ENCODE results near the gene KRTAP19-2.
"Not testable (repeated sequence)": the region's sequence is repeated elsewhere in the genome, so short reads cannot be mapped to it uniquely, and the experiment has no call there.

The KRTAP19-2 gene, protein sequence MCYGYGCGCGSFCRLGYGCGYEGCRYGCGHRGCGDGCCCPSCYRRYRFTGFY

DNA sequence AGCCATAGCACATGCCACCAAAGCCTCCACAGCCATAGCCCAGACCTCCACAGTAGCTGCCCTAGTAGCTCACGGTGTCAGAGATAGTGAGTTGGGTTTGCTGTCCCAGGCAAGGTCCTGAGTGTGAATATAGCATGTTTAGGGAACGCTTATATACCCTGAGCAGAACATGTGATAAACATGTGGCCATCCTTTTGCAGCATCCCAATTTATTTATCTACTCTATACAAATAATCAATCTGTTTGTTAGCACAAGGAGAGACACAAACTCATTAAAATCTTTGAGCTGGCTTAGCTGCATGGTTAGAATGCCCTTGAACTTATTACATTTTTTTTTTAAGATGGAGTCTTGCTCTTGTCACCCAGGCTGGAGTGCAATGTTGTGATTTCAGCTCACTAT, at the start of gene KRTAP19-2:
Gene KRTAP19-2 (minus strand): TSS at position 101 of the 400 bp plus-strand sequence. CDS start 88 bp downstream, at position 13.
- no peak for DNase-seq (ENCODE audit: low spot score)

DNA sequence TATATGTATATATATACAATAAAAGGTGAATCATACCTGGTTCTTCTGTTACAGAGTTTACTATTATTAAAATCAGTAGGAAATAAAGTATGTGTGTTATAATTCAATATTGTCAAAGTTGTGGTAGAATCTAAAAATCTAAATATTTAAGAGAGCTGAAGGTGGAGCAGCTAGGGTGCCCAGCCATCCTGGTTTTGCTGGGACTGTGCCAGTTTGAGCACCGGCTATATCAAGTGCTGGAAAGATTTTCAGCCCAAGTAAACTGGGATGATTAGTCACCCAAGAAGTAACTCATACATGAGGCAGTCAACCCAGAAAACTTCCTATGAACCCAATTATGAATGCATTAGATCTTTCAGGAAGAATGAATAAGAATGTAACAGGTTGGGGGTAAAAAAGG, 31.6 kb upstream of the KRTAP19-2 start:
- no peak for DNase-seq (ENCODE audit: low spot score)

DNA sequence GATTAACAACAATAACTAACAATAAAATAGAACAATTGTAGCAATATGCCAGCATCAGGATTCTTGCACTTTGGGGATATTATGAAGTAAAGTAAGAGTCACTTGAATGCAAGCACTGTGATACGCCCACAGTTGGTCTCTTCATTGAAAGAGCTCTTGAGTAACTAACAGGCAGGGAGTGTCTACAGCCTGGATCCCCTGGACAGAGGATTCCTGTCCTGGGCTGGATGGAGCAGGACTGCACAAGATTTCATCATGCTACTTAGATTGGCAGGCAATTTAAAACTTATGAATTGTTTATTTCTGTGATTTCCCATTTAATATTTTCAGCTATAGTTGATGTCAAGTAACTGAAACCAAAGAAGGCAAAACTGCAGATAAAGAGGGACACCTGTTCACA, 28.4 kb upstream of the KRTAP19-2 start:
- DNase-seq (ENCODE audit: low spot score), result no peak

DNA sequence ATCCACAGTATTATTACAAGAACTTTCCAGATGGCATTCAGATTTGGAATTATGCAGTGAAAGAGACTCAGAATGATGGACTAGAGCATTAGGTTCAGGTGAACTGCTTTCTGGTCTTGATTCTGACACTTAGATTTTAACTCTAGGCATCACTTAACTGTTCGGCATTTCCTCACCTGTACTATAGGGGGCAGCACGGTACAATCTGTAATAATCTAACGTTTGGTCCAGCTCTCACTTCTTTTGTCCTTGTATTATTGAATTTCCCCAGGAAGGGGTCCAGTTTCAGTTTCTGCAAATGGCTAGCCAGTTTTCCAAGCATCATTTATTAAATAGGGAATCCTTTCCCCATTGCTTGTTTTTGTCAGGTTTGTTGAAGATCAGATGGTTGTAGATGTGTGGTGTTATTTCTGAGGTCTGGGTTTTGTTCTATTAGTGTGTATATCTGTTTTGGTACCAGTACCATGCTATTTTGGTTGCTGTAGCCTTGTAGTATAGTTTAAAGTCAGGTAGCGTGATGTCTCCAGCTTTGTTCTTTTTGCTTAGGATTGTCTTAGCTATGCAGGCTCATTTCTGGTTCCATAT, 18.5 kb upstream of the KRTAP19-2 start:
- not testable (repeated sequence) for DNase-seq (ENCODE audit: low spot score)

DNA sequence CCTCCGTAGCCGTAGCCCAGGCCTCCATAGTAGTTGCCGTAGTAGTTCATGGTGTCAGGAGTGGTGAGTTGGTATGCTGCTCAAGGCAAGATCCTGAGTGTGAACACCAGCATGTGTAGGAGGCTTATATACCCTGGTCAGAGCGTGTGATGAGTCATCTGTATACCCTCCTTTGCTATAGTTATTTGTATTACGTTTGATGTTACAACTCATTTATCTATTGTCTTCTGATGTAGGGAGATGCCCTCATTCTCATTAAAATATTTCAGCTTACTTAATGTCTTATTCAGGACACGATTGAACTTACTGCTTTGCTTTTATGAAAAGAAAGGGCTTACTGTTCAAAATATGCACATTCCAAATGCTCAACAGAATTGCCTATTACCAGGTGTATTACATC, 14.8 kb upstream of the KRTAP19-2 start, which contains the start of gene KRTAP19-5:
Gene KRTAP19-5 (minus strand): TSS at position 101 of the 400 bp plus-strand sequence. CDS start 51 bp downstream, at position 50.
- DNase-seq (ENCODE audit: low spot score), result no peak

DNA sequence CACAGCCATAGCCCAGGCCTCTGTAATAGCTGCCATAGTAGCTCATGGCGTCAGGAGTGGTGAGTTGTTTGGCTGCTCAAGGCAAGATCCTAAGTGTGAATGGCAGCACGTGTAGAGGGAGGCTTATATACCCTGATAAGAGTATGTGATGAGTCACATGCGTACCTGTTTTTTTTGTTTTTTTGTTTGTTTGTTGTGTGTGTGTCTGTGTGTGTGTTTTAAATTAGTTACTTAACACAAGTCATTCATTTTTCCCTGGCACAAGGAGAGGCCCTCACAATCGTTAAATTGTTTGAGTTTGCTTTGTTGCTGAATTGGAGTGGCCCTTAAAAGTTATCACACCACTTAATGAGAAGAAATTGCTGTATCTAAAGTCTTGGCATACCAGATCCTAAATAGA, 9.8 kb upstream of the KRTAP19-2 start, which contains the start of gene KRTAP19-4:
Gene KRTAP19-4 (minus strand): TSS at position 101 of the 400 bp plus-strand sequence. CDS start 55 bp downstream, at position 46.
- no peak for DNase-seq (ENCODE audit: low spot score)

DNA sequence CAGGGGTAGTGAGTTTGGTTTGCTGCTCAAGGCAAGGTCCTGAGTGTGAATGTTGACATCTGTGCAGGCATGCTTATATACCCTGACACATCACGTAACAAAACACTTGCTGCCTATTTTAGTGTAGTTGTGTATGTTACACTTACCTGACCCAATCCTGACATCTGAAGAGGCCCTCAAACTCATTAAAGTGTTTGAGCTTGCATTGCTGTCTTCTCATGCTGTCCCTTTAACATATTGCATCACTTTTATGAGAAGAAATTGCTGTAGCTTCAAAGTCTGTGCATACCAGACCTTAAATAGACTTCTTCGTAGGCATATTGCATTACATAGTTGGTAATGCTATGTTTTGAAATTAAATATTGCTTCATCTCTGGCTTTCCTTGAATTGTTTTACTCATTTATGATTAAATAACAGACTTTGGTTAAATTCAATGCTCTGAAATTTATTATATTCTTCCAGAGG, 4.8 kb upstream of the KRTAP19-2 start, which contains the start of gene KRTAP19-3:
Gene KRTAP19-3 (minus strand): TSS at position 51 of the 466 bp plus-strand sequence. CDS start 56 bp downstream, outside the sequence.
- DNase-seq (ENCODE audit: low spot score), result no peak

DNA sequence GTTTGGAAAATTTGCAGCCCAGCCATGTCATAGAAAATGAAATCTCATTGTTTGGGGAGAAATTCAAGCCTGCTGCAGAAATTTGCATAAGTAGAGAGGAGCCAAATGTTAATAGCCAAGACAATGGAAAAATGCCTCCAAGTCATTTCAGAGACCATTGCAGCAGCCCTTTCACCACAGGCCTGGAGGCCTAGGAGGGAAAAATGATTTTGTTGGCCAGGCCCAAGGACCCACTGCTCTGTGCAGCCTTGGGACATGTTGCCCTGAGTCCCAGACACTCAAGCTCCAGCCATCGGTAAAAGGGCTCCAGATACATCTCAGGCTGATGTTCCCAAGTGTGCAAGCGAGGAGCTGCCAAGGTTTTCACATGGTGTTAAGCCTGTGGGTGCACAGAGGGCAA, 1.1 kb downstream of the KRTAP19-2 start:
- DNase-seq (ENCODE audit: low spot score), result no peak

DNA sequence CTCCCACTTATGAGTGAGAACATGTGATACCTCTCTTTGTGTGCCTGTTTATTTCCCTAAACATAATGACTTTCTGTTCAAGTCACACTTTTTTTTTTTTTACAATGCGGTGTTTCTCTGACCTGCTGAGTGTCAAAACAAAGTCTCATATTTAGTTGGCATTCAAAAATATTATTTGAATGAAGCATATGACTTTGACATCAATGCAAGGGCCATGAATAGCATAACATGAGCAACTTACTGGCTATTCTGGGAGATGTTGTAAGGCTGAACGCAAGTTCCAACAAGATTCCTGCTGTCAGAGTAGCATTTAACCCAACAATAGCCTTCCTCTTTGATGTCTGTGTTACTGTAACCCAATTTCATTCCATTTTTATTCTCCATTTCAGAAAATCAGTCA, 5.1 kb downstream of the KRTAP19-2 start:
- DNase-seq (ENCODE audit: low spot score), result no peak

DNA sequence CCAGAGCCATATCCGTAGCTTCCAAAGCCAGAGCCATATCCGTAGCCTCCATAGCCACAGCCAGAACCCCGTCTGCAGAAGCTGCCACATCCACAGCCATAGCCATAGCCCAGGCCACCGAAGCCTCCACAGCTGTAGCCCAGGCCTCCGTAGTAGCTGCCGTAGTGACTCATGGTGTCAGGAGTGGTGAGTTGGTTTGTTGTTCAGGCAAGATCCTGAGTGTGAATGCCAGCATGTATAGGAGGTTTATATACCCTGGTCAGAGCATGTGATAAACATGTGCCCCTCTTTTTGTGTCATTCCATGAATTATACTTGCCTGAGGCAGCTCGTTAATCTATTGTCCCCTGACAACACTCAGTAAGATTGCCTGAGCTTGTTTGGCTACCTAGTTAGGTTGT, 7.1 kb downstream of the KRTAP19-2 start, which contains the start of gene KRTAP19-1:
Gene KRTAP19-1 (minus strand): TSS at position 223 of the 400 bp plus-strand sequence. CDS start 50 bp downstream, at position 173.
- DNase-seq (ENCODE audit: low spot score), result no peak

DNA sequence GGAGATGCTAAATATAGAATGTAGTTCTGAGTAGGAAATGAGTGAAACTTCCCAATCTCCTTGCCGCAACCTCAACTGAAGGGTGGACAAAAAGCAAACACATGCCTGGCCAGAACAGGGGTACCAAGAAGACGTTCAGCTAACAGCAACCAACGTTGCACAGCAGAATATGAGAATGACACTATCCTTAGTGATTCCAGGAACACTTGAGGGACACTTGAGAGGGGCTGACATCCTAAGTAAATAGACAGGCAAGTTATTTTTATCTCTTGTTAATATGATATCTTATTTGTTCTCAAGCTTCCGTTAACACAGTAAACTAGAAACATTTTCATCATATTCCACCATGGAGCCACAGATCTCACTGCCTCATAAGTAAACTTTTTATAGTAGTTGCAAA, 8.0 kb downstream of the KRTAP19-2 start:
- DNase-seq (ENCODE audit: low spot score), result no peak

DNA sequence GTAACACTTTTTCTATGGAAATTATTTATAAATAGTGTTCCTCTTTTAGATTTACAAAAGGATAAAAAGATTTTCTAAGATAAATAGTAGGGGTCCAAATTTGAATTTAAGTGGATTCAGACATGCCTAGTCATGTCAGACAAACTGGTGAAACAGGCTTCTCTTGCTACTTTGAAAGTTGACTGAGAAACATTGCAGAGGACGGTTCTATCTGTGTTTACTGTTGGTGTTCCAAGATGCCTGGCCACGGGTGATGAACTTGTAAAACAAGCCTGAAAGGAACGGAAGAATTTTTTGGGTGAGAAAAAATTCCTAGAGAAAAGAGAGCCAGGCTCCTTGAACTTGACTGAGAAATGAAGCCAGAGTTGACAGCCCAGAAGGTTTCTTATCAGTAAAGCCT, 9.2 kb downstream of the KRTAP19-2 start:
- DNase-seq (ENCODE audit: low spot score), result no peak

DNA sequence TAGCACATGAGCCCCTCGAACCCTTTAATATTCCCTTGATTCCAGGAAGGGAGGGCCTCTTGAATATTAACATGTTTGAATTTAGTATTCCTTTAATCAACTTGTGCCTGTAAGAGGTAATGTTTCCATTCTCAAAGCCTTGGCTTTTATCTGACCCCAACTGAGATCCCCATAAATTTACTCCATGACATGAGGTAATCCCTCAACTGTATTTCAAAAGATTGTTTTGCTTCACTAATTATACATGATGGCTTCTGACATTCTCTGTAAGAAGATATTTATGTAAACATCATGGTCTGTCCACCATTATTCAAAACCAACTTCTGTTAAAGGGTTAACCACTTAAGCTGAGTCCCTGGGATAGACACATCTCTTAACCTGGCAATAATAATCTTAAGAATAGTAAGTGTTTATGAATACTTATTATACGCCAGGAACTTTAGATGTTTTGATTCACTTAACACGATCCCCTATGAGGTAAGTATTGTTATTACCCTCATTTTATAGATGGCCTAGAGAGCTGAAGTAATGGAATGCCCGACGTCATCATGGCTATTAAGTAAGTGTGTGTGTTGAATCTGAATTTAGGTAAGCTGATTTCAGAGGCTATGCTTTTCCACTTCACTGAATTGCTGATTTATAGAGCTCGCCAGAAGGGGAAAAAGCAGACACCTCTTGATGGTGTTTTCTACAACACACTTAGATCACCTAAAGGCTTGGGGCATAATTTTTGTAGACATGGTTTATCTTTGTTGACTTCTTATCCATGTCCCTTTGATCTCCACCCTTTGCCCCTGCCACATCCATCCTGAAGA, 18.1 kb downstream of the KRTAP19-2 start:
- no peak for DNase-seq (ENCODE audit: low spot score)

DNA sequence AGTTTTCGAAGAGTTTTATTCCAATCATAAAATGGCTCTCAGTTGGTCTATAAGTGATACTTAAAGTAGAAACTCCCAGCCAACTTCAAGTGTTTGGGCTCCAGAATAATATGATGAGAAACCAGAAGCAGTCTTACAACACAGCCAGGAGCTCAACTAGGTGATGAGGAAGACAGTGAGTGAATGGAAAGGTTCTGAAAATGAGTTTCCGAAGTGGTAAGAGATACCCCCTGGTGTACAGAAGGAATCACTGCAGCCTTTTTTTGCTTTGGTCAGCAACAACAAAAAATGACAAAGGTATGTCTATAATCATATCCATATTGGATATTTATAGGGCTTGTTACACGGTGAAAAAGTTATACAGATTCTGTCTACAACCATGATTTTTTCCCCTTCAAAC, 23.5 kb downstream of the KRTAP19-2 start:
- no peak for DNase-seq (ENCODE audit: low spot score)

DNA sequence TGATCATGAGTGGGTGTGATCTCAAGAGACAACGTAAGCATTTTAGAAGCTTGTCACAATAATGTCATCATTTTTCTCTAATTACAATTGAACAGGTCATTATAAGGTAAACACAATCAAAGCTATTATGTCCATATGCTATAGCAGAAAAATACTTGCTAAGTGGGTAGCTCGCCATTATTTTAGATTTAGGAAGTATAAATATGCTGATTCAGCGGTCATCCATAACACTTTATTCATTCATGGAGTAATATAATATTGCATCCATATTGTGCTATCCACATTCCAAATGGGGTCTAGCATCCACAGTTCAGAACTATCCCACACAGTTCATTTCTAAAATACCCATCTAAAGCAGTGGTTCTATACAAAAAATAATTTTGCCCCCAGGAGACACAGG, 38.7 kb downstream of the KRTAP19-2 start:
- no peak for DNase-seq (ENCODE audit: low spot score)

DNA sequence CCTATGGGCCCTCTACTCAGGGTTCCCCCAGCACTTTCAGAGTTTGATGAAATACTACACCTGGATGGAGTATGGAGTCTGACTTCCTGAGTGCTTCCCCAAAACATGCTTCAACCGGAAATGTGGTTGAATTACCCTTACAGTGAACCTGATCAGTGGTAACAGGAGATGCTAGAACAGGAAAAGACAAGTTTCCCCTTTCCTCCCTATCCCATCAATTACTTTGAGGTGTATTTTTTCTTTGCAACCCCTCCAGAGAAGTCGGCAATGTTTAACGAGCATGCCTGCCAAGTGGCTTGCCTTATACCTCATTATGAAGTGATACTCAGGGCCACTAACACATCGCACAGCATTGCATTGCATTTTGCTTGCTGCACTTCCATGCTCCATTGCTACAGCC, 40.2 kb downstream of the KRTAP19-2 start:
- no peak for DNase-seq (ENCODE audit: low spot score)

DNA sequence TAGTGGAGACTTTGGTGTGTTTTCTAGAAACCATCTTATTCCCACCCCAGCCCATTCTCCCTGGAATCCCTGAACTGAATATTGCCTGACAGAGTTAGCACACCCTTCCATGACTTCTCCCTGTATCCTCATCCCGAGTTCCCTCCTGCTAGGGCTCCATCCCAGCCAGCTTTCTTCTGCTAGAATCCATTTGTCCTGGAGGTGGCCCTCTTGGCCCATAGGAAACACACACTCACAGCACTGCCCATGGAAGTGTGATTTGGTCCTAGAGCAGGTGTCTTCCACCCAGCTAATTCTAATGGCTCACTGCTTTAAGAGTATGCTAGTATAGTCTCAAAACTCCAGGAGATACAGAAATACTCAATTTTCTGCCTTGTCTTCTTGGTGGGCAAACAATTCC, 43.0 kb downstream of the KRTAP19-2 start:
- no peak for DNase-seq (ENCODE audit: low spot score)

DNA sequence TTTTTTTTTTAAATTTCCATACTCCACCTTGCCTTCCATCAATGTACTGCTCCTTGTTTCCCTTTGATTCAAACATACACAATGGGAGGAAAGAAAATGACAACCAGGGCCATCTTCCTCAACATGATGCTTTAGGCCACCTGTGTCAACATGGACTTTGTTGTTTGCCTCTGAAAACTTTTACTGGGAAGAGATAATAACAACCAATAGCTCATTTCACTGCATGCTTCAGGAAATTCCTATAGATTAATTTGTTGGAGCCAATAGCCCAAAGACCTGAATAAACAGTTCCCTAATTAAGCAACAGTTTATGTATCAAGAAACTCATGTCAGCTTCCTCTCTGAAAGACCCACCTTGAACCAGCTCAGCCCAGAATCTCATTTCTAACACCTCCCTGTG, 44.0 kb downstream of the KRTAP19-2 start:
- no peak for DNase-seq (ENCODE audit: low spot score)

DNA sequence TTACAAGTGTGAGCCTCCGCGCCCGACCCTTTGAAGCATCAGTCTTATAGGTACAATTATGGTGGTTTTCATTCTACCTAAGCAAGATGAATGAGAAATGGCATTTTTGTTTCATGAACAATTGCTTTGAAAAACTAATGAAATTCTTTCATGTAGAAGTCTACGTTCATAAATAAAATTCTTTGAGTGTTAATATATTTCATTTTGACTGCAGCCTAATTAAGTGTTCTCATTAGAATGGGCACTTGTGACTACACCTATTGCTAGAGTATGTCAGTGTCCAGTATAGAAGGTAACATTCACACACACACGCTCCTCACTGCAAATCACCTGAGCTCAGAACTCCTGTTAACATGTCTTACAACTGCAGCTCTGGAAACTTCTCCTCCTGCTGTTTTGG, 47.3 kb downstream of the KRTAP19-2 start, which contains the start of gene KRTAP15-1:
Gene KRTAP15-1 (plus strand): TSS at position 301 of the 400 bp plus-strand sequence. CDS start 53 bp downstream, at position 354.
- no peak for DNase-seq (ENCODE audit: low spot score)
